Ascending aorta (tissue), 2 donors: ENCODE results near the gene IRF9. TPM values are rescaled to one million over a fixed set of nuclear protein-coding genes. Genes with fewer than 3 reads are reported as not detected.

Experiments used
- DNase-seq, 2 donors: peaks; one replicate each; pipeline ENCODE4 v3.0.0-alpha.2; 2019; ENCODE audit warnings: low spot score in 2 of 2
- H3K27ac ChIP-seq, 2 donors: fragments of 200-600 bp; sonication (generic); one replicate each; pipeline ENCODE4 v1.5.1; 2016 to 2017; ENCODE audit warnings: mild to moderate bottlenecking in 1 of 2
- H3K27me3 ChIP-seq: fragments of 200-600 bp; sonication (generic); one replicate; pipeline ENCODE4 v1.5.1; 2017
- H3K36me3 ChIP-seq, 2 donors: fragments of 200-600 bp; sonication (generic); one replicate each; pipeline ENCODE4 v1.5.1; 2016
- H3K4me1 ChIP-seq, 2 donors: fragments of 200-600 bp; sonication (generic); one replicate each; pipeline ENCODE4 v1.5.1; 2016 to 2017; ENCODE audit warnings: mild to moderate bottlenecking in 1 of 2
- H3K4me3 ChIP-seq, 2 donors: fragments of 200-600 bp; sonication (generic); one replicate each; pipeline ENCODE4 v1.5.1; 2016 to 2017; ENCODE audit warnings: mild to moderate bottlenecking in 1 of 2
- H3K9me3 ChIP-seq, 2 donors: fragments of 200-600 bp; sonication (generic); one replicate each; pipeline ENCODE4 v1.5.1; 2016
- CTCF ChIP-seq, 3 experiments: fragments of 200-600 bp in 2 of 3; fragments of 450-650 bp in 1 of 3; sonication (generic) in 2 of 3; IDR thresholded peaks; one replicate each; pipeline ENCODE4 v1.5.1; 2016 to 2019; ENCODE audit warnings: antibody characterized with exemption in 3 of 3, mild to moderate bottlenecking in 1 of 3, moderate library complexity in 1 of 3
- intact Hi-C: fragments of 100-400 bp; cut with DNase I; formaldehyde crosslinking; loops from one replicate; pipeline ENCODE4 v1.15.1; 2023
- total RNA-seq: library from RNA; depleted of rRNA; stranded (reverse); fragments of >200 nt; gene quantifications from one replicate; pipeline ENCODE4 v1.1.0, GENCODE V29; 2016

The IRF9 gene
- total RNA-seq, 1 donor from 2014 or later = 24.7 TPM

GRCh38 chr14:24132976-24133375 lies 28.1 kb upstream of the IRF9 start:
- H3K4me1 ChIP-seq = peaks cover 5 to 15% of the 10 kb centered on the region in 2 donors
- no peaks in the 10 kb centered on the region for H3K9me3 ChIP-seq
- peaks cover 4 to 5% of the 10 kb centered on the region in 2 donors for H3K36me3 ChIP-seq
- H3K27ac ChIP-seq = no peak overlapping the region
- TF ChIP-seq CTCF (IDR thresholded peaks at IDR 0.05) = no peak
- no peaks in the 10 kb centered on the region for H3K27me3 ChIP-seq
- no peak overlapping the region for H3K4me3 ChIP-seq
- no peak for DNase-seq
- intact Hi-C loops = no loop called here

GRCh38 chr14:24133735-24134134 lies 27.3 kb upstream of the IRF9 start:
- Histone ChIP-seq H3K4me3 (no peak overlapping the region), H3K36me3 (peaks cover 11 to 13% of the 10 kb centered on the region in 2 donors), H3K27ac (no peak overlapping the region), H3K27me3 (no peaks in the 10 kb centered on the region), H3K9me3 (no peaks in the 10 kb centered on the region), H3K4me1 (peaks cover 5 to 15% of the 10 kb centered on the region in 2 donors)
- intact Hi-C loops = no loop called here
- TF ChIP-seq CTCF (IDR thresholded peaks at IDR 0.05) = no peak
- no peak for DNase-seq

GRCh38 chr14:24135584-24135833 lies 25.6 kb upstream of the IRF9 start:
- Histone ChIP-seq H3K27me3 (no peaks in the 10 kb centered on the region), H3K4me1 (peaks cover 5 to 27% of the 10 kb centered on the region in 2 donors), H3K36me3 (peaks cover 11 to 18% of the 10 kb centered on the region in 2 donors), H3K27ac (peak overlapping the region; percentile 80 to 91), H3K9me3 (no peaks in the 10 kb centered on the region), H3K4me3 (peak overlapping the region; percentile 82 to 96)
- no peak for TF ChIP-seq CTCF (IDR thresholded peaks at IDR 0.05)
- no peak for DNase-seq
- intact Hi-C loops = no loop called here

- DNase-seq = peak; percentile 66 to 94
- no peaks in the 10 kb centered on the region for H3K9me3 ChIP-seq
- intact Hi-C loops = loop anchor here (1.0 kb wide), 2 partner anchors 21 to 25 kb away; partner anchors contain the start of gene IRF9
- peaks cover 5 to 27% of the 10 kb centered on the region in 2 donors for H3K4me1 ChIP-seq
- H3K36me3 ChIP-seq = peaks cover 11 to 18% of the 10 kb centered on the region in 2 donors
- peak within 1 kb of the TSS; percentile 80 to 91 for H3K27ac ChIP-seq
- H3K27me3 ChIP-seq = no peaks in the 10 kb centered on the region
- peak within 1 kb of the TSS; percentile 82 to 96 for H3K4me3 ChIP-seq
- TF ChIP-seq CTCF (IDR thresholded peaks at IDR 0.05) = peak in 1 of 3 experiments; percentile 16
Observed at GRCh38 chr14:24135834-24136683, 25.0 kb upstream of the IRF9 start, which contains the start of gene PSME1. Gene PSME1, plus strand, starts transcription at chr14:24136194. Its CDS starts 69 bp downstream, at chr14:24136263.

- TF ChIP-seq CTCF (IDR thresholded peaks at IDR 0.05) = no peak
- peak overlapping the region; percentile 82 to 96 for H3K4me3 ChIP-seq
- intact Hi-C loops = loop anchor here (1.0 kb wide), 2 partner anchors 22 to 24 kb away; partner anchors contain the start of gene IRF9
Observed at GRCh38 chr14:24136684-24137528, 24.2 kb upstream of the IRF9 start.

More at GRCh38 chr14:24136684-24137528, 24.2 kb upstream of the IRF9 start:
- DNase-seq = no peak
- Histone ChIP-seq H3K27ac (peak overlapping the region; percentile 80 to 91), H3K9me3 (no peaks in the 10 kb centered on the region), H3K27me3 (no peaks in the 10 kb centered on the region), H3K4me1 (peaks cover 5 to 27% of the 10 kb centered on the region in 2 donors), H3K36me3 (peaks cover 11 to 18% of the 10 kb centered on the region in 2 donors)
